Measurements from ENCODE around the gene LRIT3. TPM values are rescaled to one million over a fixed set of nuclear protein-coding genes. Genes with fewer than 3 reads are reported as not detected.

LRIT3 gene
- total and polyA plus RNA-seq, 2 of the 13 experiments (the other 11 are each of a cell fraction or from before 2014, with no cell fraction given) = 0.03 TPM; not detected in 1

GRCh38 chr4:109846395-109847098 is 1.4 kb upstream of the LRIT3 start:
- ATAC-seq = no peak
- no peak for DNase-seq (ENCODE audit: low spot score)

More at GRCh38 chr4:109846395-109847098, 1.4 kb upstream of the LRIT3 start:
- ChIA-PET POLR2A (no interaction called here), CTCF (ENCODE audit: low intra/inter-chr PET ratio, low total read pairs) (no interaction called here)
- Histone ChIP-seq H2AFZ (ENCODE audit: low read length) (no peak overlapping the region), H3K79me2 (ENCODE audit: insufficient read depth, low read length) (no peaks in the 10 kb centered on the region), H3K9ac (ENCODE audit: insufficient read depth, low read depth, low read length) (no peak overlapping the region), H3K27me3 (ENCODE audit: control insufficient read depth in 1 of 2, insufficient read depth in 2 of 2, low read length in 2 of 2) (peaks cover 0 to 5% of the 10 kb centered on the region in 2 experiments; a peak in 1 of 5 replicates), H4K20me1 (ENCODE audit: insufficient read depth, low read length) (no peaks in the 10 kb centered on the region), H3K4me3 (replicated peaks in 1 of 3; ENCODE audit: insufficient read depth in 1 of 3, low read depth in 2 of 3, low read length in 3 of 3) (no peak overlapping the region), H3K4me2 (ENCODE audit: low read depth, low read length) (no peak overlapping the region), H3K9me3 (ENCODE audit: low read length) (no peaks in the 10 kb centered on the region), H3K27ac (ENCODE audit: extremely low read length, insufficient read depth, low read length) (no peak overlapping the region), H3K4me1 (ENCODE audit: insufficient read depth, low read length) (no peaks in the 10 kb centered on the region), H3K36me3 (replicated peaks in 1 of 2; ENCODE audit: control insufficient read depth in 1 of 2, insufficient read depth in 2 of 2, low read length in 2 of 2) (no peaks in the 10 kb centered on the region)
- BruUV-seq (replicated peaks) = no TSS peak
- in situ Hi-C loops (cut with HindIII; ENCODE audit: extremely low pct_ligation_motif_present, low pct_unique_long_range_greater_than_20kb) (no loop called here), intact Hi-C loops (cut with micrococcal nuclease; ENCODE audit: unreplicated experiment) (no loop called here)
- TF ChIP-seq ZBTB40 (IDR thresholded peaks at IDR 0.05) = no peak
- TF ChIP-seq ZBTB40 (CRISPR knock-in tag; IDR thresholded peaks at IDR 0.05) = no peak
- no peak for TF ChIP-seq ZNF512 (CRISPR knock-in tag; IDR thresholded peaks at IDR 0.05)
- TF ChIP-seq ZNF672 (CRISPR knock-in tag; IDR thresholded peaks at IDR 0.05) = no peak
- TF ChIP-seq ZNF264 (CRISPR knock-in tag; IDR thresholded peaks at IDR 0.05) = no peak
- no peak for TF ChIP-seq REL (CRISPR knock-in tag; conservative IDR thresholded peaks at IDR 0.05)
- TF ChIP-seq PRMT3 (CRISPR knock-in tag; IDR thresholded peaks at IDR 0.05; ENCODE audit: borderline replicate concordance, low read depth) = no peak
- no peak for FAIRE-seq
- 3% methylated on average over 6 of the region's 6 CpGs for WGBS (ENCODE audit: low lambda C conversion rate)

All from HepG2 (cell line).